ENCODE results near the gene EYS. TPM values are rescaled to one million over a fixed set of nuclear protein-coding genes. Genes with fewer than 3 reads are reported as not detected.

The EYS gene
- total and polyA plus RNA-seq, 9 of the 15 experiments (the other 6 are each of a cell fraction or from before 2014, with no cell fraction given), result 0.03 to 0.36 (median 0.10) TPM; not detected in 2

- DNase-seq (ENCODE audit: extremely low read depth in 1 of 4, low spot score in 3 of 4), result no peak
- 3% methylated on average over 3 of the region's 3 CpGs for WGBS (ENCODE audit: insufficient coverage, low coverage, missing lambda C conversion rate)
- in situ Hi-C loops (cut with MboI), result no loop called here
Measured at GRCh38 chr6:64789476-64789875, 917.5 kb downstream of the EYS start.

More at GRCh38 chr6:64789476-64789875, 917.5 kb downstream of the EYS start:
- POLR2A ChIA-PET, result no interaction called here
- H3K27ac ChIP-seq (ENCODE audit: extremely low read depth, low read depth, low read length), result no peak overlapping the region
- no peak overlapping the region for H3K4me2 ChIP-seq (ENCODE audit: insufficient read depth, low read length)
- CTCF ChIA-PET (ENCODE audit: low intra/inter-chr PET ratio), result no interaction called here
- no TSS peak for BruUV-seq (replicated peaks)
- no peak for ATAC-seq
- H3K27me3 ChIP-seq (ENCODE audit: control insufficient read depth in 2 of 2, insufficient read depth in 2 of 2, low read length in 2 of 2), result no peaks in the 10 kb centered on the region
- no peaks in the 10 kb centered on the region for H3K36me3 ChIP-seq (ENCODE audit: control insufficient read depth, insufficient read depth, low read length)
- no peak overlapping the region for H2AFZ ChIP-seq (ENCODE audit: low read depth, low read length)
- no peaks in the 10 kb centered on the region for H3K79me2 ChIP-seq (ENCODE audit: control insufficient read depth, insufficient read depth, low read length)
- no peak overlapping the region for H3K9ac ChIP-seq (ENCODE audit: insufficient read depth in 1 of 2, low read depth in 2 of 2, low read length in 2 of 2)
- no peaks in the 10 kb centered on the region for H4K20me1 ChIP-seq (replicated peaks; ENCODE audit: control insufficient read depth, insufficient read depth, low read length)
- H3K9me3 ChIP-seq (replicated peaks; ENCODE audit: control insufficient read depth, insufficient read depth, low read depth, low read length), result no peaks in the 10 kb centered on the region
- H3K4me1 ChIP-seq (replicated peaks in 1 of 2; ENCODE audit: control insufficient read depth in 2 of 2, insufficient read depth in 2 of 2, low read length in 2 of 2), result no peaks in the 10 kb centered on the region
- no peak for TF ChIP-seq BRF1 (IDR thresholded peaks at IDR 0.05; ENCODE audit: borderline replicate concordance, extremely low read depth, insufficient read length)
- TF ChIP-seq ZBTB8A (IDR thresholded peaks at IDR 0.05; ENCODE audit: partially characterized antibody), result no peak
- no peak for TF ChIP-seq CCNT2 (IDR thresholded peaks at IDR 0.05; ENCODE audit: borderline replicate concordance, extremely low read depth, insufficient read length, low read depth, low read length)
- no peak for TF ChIP-seq CHCHD3 (CRISPR knock-in tag; IDR thresholded peaks at IDR 0.05)
- TF ChIP-seq NR4A1 (CRISPR knock-in tag; IDR thresholded peaks at IDR 0.05), result no peak
- no peak for TF ChIP-seq NR4A1 (tag; IDR thresholded peaks at IDR 0.05)
- no peak for TF ChIP-seq EHMT2 (IDR thresholded peaks at IDR 0.05)
- TF ChIP-seq HDGF (IDR thresholded peaks at IDR 0.05), result no peak
- TF ChIP-seq NFIX (CRISPR knock-in tag; IDR thresholded peaks at IDR 0.05; ENCODE audit: low read depth), result no peak
- TF ChIP-seq, protein P1, sequence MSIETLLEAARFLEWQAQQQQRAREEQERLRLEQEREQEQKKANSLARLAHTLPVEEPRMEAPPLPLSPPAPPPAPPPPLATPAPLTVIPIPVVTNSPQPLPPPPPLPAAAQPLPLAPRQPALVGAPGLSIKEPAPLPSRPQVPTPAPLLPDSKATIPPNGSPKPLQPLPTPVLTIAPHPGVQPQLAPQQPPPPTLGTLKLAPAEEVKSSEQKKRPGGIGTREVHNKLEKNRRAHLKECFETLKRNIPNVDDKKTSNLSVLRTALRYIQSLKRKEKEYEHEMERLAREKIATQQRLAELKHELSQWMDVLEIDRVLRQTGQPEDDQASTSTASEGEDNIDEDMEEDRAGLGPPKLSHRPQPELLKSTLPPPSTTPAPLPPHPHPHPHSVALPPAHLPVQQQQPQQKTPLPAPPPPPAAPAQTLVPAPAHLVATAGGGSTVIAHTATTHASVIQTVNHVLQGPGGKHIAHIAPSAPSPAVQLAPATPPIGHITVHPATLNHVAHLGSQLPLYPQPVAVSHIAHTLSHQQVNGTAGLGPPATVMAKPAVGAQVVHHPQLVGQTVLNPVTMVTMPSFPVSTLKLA (conservative IDR thresholded peaks at IDR 0.05), result no peak
- TF ChIP-seq CBFB (CRISPR knock-in tag; IDR thresholded peaks at IDR 0.05), result no peak
- no peak for FAIRE-seq
- intact Hi-C loops (cut with micrococcal nuclease), result no loop called here
- H3K9me1 ChIP-seq (ENCODE audit: control insufficient read depth, insufficient read depth, low read length), result no peaks in the 10 kb centered on the region
- no peak overlapping the region for H3K4me3 ChIP-seq
